Mucosa of rectum (tissue), 2 donors: ENCODE results near the gene XYLT2.

Experiments used
- H3K27ac ChIP-seq, 2 donors: one replicate each; pipeline ENCODE4 v1.7.0; 2013; ENCODE audit warnings: inconsistent platforms in 2 of 2, low read depth in 2 of 2, low read length in 2 of 2
- H3K27me3 ChIP-seq, 2 donors: one replicate each; pipeline ENCODE4 v1.7.0; 2013; ENCODE audit warnings: low read length in 2 of 2; ENCODE audit not compliant: control insufficient read depth in 2 of 2, insufficient read depth in 2 of 2
- H3K36me3 ChIP-seq, 2 donors: one replicate each; pipeline ENCODE4 v1.7.0; 2013; ENCODE audit warnings: low read length in 2 of 2; ENCODE audit not compliant: control insufficient read depth in 2 of 2, insufficient read depth in 2 of 2
- H3K4me1 ChIP-seq, 2 donors: one replicate each; pipeline ENCODE4 v1.7.0; 2013; ENCODE audit warnings: low read length in 2 of 2, mild to moderate bottlenecking in 1 of 2; ENCODE audit not compliant: control insufficient read depth in 2 of 2, insufficient read depth in 2 of 2
- H3K4me3 ChIP-seq, 2 donors: one replicate each; pipeline ENCODE4 v1.7.0; 2013; ENCODE audit warnings: low read length in 2 of 2
- H3K9ac ChIP-seq, 2 donors: one replicate each; pipeline ENCODE4 v1.7.0; 2013; ENCODE audit warnings: low read length in 2 of 2, low read depth in 1 of 2, mild to moderate bottlenecking in 1 of 2
- H3K9me3 ChIP-seq, 2 donors: one replicate each; pipeline ENCODE4 v1.7.0; 2013; ENCODE audit warnings: low read length in 2 of 2; ENCODE audit not compliant: control insufficient read depth in 2 of 2
- donor health status: healthy.
- donor health status: Normal muscosa, but diverticular disease.

XYLT2 gene

GRCh38 chr17:50355701-50356341, 9.9 kb downstream of the XYLT2 start:
- H3K36me3 ChIP-seq: peaks cover 45 to 46% of the 10 kb centered on the region in 2 donors
- H3K9ac ChIP-seq: no peak overlapping the region
- no peaks in the 10 kb centered on the region for H3K27me3 ChIP-seq
- no peak overlapping the region for H3K27ac ChIP-seq
- no peak overlapping the region for H3K4me3 ChIP-seq
- no peaks in the 10 kb centered on the region for H3K4me1 ChIP-seq
- H3K9me3 ChIP-seq: no peaks in the 10 kb centered on the region

DNA sequence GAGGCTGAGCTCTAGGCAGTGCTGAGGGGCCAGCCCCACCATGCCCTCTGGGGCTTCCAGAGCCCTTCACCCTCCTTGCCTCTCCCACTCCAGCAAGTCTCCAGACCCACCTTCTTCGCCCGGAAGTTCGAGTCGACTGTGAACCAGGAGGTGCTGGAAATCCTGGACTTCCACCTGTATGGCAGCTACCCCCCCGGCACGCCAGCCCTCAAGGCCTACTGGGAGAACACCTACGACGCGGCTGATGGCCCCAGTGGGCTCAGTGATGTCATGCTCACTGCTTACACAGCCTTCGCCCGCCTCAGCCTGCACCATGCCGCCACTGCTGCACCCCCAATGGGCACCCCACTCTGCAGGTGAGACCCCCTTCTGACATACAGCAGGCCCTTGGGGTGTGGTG, 10.5 kb downstream of the XYLT2 start:
- no peaks in the 10 kb centered on the region for H3K27me3 ChIP-seq
- no peaks in the 10 kb centered on the region for H3K9me3 ChIP-seq
- peaks cover 45 to 46% of the 10 kb centered on the region in 2 donors for H3K36me3 ChIP-seq
- H3K9ac ChIP-seq: no peak overlapping the region
- H3K27ac ChIP-seq: no peak overlapping the region
- H3K4me3 ChIP-seq: no peak overlapping the region
- no peaks in the 10 kb centered on the region for H3K4me1 ChIP-seq

- H3K36me3 ChIP-seq: peaks cover 45 to 47% of the 10 kb centered on the region in 2 donors
- H3K27me3 ChIP-seq: no peaks in the 10 kb centered on the region
- no peaks in the 10 kb centered on the region for H3K4me1 ChIP-seq
- H3K4me3 ChIP-seq: no peak overlapping the region
- no peaks in the 10 kb centered on the region for H3K9me3 ChIP-seq
- no peak overlapping the region for H3K9ac ChIP-seq
- no peak overlapping the region for H3K27ac ChIP-seq
Observed at GRCh38 chr17:50356892-50357510, 11.1 kb downstream of the XYLT2 start.

- H3K4me1 ChIP-seq: peaks cover 0 to 4% of the 10 kb centered on the region in 2 donors
- peaks cover 45 to 47% of the 10 kb centered on the region in 2 donors for H3K36me3 ChIP-seq
- H3K9me3 ChIP-seq: no peaks in the 10 kb centered on the region
Observed at GRCh38 chr17:50358177-50358576, 12.3 kb downstream of the XYLT2 start.

DNA sequence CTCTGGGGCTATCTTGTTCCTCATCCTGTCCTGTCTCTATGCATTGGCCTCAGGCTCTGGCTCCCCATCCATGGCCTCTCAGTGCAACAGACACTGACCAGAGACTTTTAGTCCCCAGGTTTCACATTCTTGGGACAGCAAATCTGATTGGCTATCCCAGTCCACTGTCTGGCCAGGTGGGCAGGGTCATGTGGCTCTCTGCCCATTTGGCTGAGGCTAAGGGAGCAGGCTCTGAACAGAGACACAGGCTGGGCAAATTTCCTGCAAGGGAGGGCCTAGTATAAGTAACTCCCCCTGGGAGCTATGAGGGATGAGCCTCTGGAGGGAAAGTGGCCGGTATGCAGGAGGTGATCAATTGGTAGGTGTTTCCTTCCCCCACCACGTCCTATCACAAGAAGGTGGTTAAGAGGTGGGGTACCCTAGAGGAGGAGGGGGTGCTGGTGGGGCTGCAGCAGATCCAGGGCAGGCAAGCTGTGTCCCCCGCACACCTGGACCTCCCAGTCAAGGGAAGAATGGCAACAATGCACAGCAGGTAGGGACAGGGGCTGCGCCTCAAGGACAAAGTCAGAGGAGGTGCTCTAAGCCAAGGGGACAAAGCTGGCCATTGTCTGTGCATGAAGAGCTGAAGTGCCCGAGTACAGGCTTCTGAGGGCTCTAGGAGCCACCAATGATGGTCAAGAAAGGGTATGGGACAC, 13.2 kb downstream of the XYLT2 start:
- Histone ChIP-seq H3K4me1 (peaks cover 0 to 4% of the 10 kb centered on the region in 2 donors), H3K9ac (no peak overlapping the region), H3K27ac (no peak overlapping the region), H3K36me3 (peaks cover 40 to 46% of the 10 kb centered on the region in 2 donors), H3K27me3 (no peaks in the 10 kb centered on the region), H3K9me3 (no peaks in the 10 kb centered on the region), H3K4me3 (no peak overlapping the region)

More at GRCh38 chr17:50358177-50358576, 12.3 kb downstream of the XYLT2 start:
- H3K4me3 ChIP-seq: no peak overlapping the region
- H3K9ac ChIP-seq: no peak overlapping the region
- H3K27ac ChIP-seq: no peak overlapping the region
- H3K27me3 ChIP-seq: no peaks in the 10 kb centered on the region

DNA sequence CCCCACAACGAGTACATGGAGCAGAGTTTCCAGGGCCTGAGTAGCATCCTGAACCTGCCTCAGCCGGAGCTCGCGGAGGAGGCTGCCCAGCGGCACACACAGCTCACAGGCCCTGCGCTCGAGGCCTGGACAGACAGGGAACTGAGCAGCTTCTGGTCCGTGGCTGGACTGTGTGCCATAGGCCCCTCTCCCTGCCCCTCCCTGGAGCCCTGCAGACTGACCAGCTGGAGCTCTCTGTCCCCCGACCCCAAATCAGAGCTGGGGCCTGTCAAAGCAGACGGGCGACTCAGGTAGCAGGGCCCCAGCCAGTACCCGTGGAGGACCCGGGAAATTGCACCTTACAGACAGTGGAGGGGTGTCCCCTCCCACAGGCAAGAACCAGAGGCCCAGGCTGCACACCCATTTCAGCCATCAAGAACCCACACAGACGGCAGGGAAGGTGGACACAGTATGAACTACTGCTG, 14.1 kb downstream of the XYLT2 start:
- no peak overlapping the region for H3K9ac ChIP-seq
- peaks cover 0 to 4% of the 10 kb centered on the region in 2 donors for H3K4me1 ChIP-seq
- peaks cover 32 to 43% of the 10 kb centered on the region in 2 donors for H3K36me3 ChIP-seq
- no peak overlapping the region for H3K27ac ChIP-seq
- no peak overlapping the region for H3K4me3 ChIP-seq
- no peaks in the 10 kb centered on the region for H3K9me3 ChIP-seq
- H3K27me3 ChIP-seq: no peaks in the 10 kb centered on the region

- Histone ChIP-seq H3K9me3 (no peaks in the 10 kb centered on the region), H3K27ac (no peak overlapping the region), H3K4me3 (no peak overlapping the region), H3K4me1 (peaks cover 0 to 4% of the 10 kb centered on the region in 2 donors), H3K27me3 (no peaks in the 10 kb centered on the region), H3K36me3 (peaks cover 31 to 45% of the 10 kb centered on the region in 2 donors), H3K9ac (no peak overlapping the region)
Observed at GRCh38 chr17:50360486-50361115, 14.7 kb downstream of the XYLT2 start.

DNA sequence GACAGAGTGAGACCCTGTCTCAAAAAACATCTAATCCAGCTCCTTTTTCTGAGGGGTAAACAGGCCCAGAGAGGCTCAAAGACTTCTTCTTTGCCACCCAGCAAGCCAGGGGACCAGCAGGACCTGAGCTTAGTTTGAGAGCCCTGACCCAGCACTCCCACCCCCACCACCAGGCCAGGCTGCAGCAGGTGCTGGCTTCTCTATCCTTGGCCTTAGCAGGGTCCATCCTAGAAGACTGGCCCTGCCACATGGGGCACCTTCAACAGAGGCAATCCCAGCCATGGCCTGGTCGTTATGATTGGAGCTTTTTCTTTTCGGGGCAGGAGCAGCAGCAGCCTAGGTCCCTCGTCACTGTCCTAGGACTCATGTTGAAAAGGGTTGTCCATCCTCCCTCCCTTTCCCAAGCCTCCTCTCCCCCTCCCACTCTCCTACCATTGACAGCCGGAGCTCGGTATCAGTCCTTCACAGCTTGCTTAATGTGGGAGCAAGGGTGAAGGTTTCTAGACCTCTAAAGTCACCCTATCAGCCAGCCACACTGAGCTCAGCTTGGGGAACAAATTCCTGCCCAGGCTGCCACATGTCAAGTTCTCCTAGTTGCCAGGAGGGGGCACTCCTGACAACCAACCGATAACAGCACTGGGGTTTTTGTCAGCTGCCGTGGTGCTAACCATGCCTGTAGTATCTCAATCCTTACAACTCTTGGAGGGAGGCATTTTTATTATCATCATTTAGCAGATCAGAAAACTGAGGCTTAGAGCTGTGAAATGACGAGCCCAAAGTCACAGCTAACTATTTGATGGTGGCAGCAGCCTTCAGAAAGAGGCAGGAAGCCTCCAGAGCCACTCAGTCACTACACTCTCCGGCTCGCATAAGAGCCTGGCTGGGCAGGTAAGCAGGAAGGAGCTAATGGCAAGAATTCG, 15.9 kb downstream of the XYLT2 start:
- peaks cover 30 to 44% of the 10 kb centered on the region in 2 donors for H3K36me3 ChIP-seq

DNA sequence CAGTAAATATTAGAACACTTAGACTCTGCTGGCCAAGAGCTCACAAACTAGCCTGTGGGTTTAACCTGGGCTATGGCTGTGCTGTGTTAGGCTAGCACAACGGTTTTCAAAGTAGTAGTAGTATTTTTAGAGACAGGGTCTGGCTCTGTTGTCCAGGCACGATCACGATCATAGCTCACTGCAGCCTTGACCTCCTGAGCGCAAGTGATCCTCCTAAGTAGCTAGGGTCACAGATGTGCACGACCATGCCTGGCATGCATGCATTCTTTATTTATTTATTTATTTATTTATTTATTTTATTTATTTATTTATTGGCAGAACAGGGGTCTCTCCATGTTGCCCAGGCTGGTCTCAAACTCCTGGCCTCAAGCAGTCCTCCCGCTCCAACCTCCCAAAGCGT, 16.7 kb downstream of the XYLT2 start:
- H3K36me3 ChIP-seq: peaks cover 38 to 47% of the 10 kb centered on the region in 2 donors
- no peak overlapping the region for H3K27ac ChIP-seq
- H3K27me3 ChIP-seq: no peaks in the 10 kb centered on the region
- no peaks in the 10 kb centered on the region for H3K9me3 ChIP-seq
- H3K9ac ChIP-seq: no peak overlapping the region
- H3K4me1 ChIP-seq: peaks cover 0 to 4% of the 10 kb centered on the region in 2 donors
- no peak overlapping the region for H3K4me3 ChIP-seq

More for the DNA sequence above, 15.9 kb downstream of the XYLT2 start:
- H3K4me3 ChIP-seq: no peak overlapping the region
- H3K9me3 ChIP-seq: no peaks in the 10 kb centered on the region
- H3K27me3 ChIP-seq: no peaks in the 10 kb centered on the region
- H3K4me1 ChIP-seq: peaks cover 0 to 4% of the 10 kb centered on the region in 2 donors
- H3K27ac ChIP-seq: no peak overlapping the region
- no peak overlapping the region for H3K9ac ChIP-seq
